Measurements from ENCODE around the gene OSBP2.
"Not testable (repeated sequence)": the region's sequence is repeated elsewhere in the genome, so short reads cannot be mapped to it uniquely, and the experiment has no call there.

OSBP2 gene

GRCh38 chr22:30676565-30676964, 18.1 kb upstream of the OSBP2 start:
- not testable (repeated sequence) for DNase-seq (ENCODE audit: low read depth)

DNA sequence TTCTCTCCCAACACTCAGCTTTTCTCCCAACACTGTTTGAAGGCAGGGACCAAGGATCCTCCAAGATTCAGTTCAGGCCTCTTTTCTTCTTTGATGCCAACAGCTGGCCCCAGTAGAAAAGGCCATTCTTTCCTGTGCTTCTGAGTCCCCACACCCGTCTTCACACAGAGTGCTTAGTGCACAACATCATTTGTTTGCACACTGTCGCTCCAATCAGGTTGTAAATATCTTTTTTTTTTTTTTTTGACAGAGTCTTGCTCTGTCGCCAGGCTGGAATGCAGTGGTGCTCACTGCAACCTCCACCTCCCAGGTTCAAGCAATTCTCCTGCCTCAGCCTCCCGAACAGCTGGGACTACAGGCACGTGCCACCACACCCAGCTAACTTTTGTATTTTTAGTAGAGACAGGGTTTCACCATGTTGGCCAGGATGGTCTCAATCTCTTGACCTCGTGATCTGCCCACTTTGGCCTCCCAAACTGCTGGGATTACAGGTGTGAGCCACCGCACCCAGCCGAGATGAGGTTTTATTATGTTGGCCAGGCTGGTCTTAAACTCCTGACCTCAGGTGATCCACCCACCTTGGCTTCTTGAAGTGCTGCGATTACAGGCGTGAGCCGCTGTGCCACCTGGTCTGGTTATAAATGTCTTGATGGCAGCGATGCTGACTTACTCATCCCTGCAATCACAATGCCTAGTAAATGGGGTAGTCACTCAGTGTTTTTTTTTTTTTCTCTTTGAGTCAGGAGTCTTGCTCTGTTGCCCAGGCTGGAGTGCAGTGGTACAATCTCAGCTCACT, 14.6 kb upstream of the OSBP2 start:
- DNase-seq (ENCODE audit: low read depth): not testable (repeated sequence)

DNA sequence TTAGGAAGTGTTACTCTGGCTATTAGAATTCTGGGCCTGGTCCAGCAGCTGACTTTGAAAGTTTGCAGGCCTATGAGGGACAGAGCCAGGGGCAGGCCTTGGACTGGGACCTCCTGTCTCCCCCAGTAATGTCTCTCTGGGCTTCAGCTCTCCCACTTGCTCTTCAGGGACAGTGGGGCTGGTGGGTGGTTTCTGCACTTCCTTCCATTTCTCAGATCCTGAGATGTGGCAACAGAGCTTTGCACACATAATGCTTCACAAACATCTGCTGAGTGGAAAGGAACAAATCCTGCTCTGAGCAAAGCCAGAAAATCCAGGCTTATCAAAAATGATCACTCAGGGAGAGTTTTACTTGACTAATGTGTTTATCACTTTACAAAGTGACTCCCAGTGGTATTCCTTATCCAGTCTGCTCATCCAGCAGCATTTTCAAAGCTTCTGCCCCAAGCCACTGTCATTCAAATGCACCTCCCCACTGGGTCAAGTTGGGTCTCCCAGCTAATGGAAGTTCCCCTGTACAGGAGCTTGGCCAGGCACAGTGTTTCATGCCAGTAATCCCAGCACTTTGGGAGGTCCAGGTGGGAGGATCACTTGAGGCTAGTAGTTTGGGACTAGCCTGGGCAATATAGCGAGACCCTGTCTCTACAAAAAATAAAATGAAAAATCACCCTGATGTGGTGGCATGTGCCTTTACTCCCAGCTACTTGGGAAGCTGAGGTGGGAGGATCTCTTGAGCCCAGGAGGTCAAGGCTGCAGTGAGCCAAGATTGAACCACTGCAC, 13.5 kb upstream of the OSBP2 start:
- DNase-seq (ENCODE audit: low read depth): no peak

DNA sequence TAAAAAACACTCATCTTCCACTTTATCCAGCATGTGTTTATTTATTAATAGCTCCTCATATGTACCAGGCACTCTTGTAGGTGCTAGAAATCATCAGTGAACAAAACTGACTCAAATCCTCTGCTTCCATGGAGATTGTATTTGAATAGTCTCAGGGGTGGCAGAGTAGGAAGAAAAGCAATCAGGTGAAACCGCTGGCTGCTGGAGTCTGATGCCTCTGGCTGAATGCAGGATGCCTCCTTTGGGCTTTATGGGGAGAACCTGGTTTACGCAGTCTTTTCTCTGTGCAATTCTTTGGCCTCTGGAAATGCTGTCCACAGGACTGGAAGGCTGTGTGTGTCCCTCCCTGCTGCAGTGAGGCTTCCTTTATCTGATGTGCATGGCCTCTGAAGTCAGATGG, 12.8 kb upstream of the OSBP2 start:
- no peak for DNase-seq (ENCODE audit: low read depth)

DNA sequence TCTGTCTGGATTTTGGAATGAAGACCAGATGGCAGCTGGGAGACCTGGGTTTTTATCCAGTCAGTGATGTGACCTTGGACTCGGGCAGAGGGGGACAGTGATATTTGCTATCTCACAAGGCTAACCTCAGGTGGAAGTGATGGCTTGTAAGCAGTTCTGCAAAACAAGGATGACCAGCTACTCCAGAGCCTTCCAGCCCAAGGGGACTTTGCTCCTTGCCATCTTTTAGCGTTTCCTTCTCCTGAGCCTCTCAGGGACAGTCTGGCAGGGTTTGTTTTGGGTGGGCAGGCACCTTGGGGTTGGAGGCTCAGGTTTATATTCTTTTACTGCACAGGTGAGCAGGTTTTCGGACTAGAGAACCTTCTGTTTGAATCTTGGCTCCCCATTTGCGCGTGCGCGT, 9.5 kb upstream of the OSBP2 start:
- DNase-seq (ENCODE audit: low read depth): no peak

DNA sequence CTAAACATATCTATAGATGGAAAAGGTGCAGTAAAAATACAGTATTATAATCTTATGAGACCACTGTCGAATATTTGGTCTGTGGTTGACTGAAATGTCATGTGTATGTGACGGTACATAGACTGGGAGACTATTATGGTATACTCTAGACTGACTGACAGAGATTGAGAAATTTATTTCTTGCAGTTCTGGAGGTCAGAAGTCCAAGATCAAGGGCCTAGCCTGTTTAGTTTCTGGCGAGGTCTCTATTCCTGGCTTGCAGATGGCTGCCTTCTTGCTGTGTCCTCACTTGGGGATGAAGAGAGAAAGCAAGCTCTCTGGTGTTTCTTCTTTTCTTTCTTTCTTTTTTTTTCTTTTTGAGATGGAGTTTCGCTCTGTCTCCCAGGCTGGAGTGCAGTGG, 7.3 kb upstream of the OSBP2 start:
- no peak for DNase-seq (ENCODE audit: low read depth)

DNA sequence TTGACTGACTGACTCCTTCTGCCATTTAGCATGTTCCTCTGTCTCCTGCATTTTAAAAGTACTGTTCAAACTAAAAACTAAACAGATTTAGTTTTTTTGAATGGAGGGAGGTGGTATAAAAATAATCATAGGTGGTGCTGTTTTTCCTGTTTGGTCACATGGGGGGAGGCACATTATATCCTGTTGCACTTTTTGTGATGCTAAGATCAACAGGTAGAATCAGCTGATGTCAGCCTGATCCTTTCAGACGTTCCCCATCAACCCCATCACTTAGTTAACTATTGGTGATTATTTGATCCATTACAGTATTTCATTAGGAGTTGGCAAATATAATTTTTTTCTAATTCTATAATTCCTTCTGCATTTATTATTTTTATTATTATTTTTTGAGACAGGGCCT, 5.1 kb upstream of the OSBP2 start:
- DNase-seq (ENCODE audit: low read depth): no peak

DNA sequence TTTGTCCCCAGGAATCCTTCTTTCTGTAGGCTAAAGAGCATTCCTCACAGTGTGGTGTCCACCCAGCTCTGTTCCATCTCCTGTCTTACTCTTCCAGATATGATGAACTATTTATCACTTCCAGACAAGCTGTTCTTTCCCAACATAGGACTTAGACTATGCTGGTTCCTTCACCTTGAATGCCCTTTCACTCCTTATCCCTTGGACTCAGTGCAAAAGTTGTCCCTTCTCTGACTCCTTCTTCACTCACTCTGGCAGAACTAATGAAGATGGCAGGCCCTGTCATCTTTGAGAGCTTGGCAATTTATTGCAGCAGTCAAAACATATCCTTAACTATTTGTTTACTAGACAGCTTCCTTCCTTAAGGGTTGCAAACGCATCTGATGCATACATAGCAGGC, 3.5 kb upstream of the OSBP2 start:
- no peak for DNase-seq (ENCODE audit: low read depth)

DNA sequence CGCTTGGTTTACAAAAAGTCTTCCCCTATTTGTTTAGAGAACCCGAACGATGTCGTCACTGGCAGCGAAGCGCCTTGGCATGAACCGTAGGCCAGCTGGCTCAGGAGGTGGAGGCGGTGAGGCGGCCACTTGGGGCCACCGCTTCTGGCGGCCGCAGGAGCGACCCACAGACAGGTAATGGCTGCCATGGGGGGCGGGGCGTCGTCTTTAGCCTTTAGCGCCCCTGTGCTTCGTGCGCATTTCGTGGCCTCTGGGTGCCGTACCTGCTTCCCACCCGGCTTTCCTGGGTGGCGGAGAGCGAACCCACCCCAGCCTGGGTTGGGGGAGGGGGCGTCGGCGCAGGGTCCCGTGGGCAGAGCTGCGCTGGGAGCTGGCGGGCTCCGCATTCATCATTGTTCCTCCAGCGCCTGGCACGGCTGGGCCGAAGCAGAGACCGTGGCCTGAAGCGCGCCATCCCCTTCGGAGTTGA, 469 bp upstream of the OSBP2 start:
- DNase-seq (ENCODE audit: low read depth): peak; percentile 31

- no peak for DNase-seq (ENCODE audit: low read depth)
These were observed 727 bp downstream of the OSBP2 start for GRCh38 chr22:30695351-30695851.

DNA sequence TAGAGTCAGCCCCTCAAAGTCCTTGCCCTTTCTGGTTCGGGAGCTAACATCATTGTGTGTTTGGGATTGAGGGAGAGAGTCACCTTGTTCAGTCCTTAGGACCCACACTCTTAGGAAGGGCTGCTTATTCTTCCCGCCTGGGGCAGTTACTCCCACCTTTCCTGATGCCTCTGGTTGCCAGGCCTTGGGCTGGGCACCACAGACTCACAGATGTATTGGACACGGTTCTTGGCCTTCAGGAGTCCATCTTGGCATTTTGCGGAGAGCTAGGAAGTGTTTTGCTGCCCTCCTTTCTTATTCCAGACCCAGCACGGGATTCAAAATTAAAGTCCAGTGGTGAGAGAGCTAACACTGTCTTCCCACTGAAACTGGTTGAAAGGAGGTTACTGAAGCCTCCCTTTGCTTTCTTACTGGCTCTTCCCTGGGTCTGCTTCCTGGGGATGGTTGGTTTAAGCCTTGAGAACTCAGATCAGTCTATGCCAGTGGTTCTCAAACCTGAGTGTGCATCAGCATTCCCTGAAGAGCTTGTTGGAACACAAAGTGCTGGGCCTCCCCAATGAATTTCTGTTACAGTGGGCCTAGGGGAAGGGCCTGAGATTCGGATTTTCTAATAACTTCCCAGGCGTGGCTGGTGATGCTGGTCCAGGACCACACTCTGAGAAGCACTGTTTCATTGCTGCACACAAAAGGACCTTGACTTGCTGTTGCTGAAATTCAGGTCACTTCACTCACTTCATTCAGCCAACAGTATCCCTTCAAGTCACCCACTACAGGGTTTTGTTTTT, 1.4 kb downstream of the OSBP2 start:
- no peak for DNase-seq (ENCODE audit: low read depth)

GRCh38 chr22:30697975-30698374, 3.3 kb downstream of the OSBP2 start:
- no peak for DNase-seq (ENCODE audit: low read depth)

DNA sequence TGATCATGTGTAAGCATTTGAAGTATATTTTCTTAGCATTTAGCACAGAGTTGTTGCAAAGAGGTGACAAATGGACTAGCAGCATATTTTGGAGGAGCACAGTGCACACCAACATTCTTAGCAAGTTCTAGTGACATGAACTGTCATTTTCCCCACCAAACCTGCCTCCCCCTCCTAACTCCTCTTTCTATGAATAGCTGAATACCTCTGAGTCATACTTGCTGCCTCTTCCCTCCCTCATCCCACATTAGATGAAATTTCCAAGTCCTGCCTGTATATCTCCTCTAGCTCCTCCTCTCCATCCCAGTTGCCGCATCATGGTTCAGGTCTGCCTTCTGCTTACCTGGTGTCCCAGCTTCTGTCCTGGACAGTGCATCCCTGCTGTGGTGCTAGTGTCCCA, 7.2 kb downstream of the OSBP2 start:
- DNase-seq (ENCODE audit: low read depth): no peak

GRCh38 chr22:30702856-30703255, 8.2 kb downstream of the OSBP2 start:
- no peak for DNase-seq (ENCODE audit: low read depth)

GRCh38 chr22:30704978-30705377, 10.3 kb downstream of the OSBP2 start:
- no peak for DNase-seq (ENCODE audit: low read depth)

DNA sequence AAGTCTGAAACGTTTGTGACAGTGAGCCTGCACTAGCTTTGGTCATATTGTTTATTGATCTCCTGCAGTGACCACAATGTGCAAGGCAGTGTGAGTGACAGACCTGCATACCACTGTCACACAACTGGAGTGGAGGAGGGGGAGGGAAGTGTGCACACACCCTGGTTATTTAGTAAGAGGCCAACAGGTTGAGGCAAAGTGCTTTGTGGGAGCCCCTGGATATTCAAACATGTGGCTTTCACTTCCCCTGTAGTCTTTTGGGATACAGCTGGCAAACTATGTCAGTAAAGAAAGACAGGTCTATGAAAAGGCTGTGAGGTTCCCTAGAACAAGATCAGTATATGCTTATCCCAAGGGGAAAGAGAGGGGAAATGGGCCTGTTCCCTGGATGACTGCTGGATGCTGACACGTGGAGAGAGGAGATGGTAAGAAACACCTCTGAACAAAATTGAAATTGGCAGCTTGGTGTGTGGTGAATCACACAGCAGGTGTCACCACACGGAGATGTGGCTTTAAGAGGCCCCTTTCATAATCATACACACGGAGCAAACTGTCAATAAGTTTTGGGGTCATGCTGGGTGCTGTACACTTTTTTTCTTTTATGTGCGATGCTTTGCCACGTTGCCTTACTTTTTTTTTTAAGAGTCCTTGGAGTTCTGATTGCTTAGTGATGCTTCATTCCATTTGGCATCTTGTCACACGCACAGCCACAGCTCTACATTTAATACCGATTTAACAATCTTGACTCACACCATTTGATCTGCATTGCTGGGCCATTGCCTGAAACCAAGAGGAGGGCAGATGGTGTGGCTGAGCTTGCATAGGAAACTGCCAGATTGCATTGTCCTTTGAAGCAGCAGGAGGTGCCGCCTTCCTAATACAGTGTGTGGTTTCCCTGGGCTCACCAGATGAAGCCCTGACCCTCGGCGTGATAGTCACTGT, 11.3 kb downstream of the OSBP2 start:
- no peak for DNase-seq (ENCODE audit: low read depth)

- DNase-seq (ENCODE audit: low read depth): not testable (repeated sequence)
These were observed 15.3 kb downstream of the OSBP2 start for GRCh38 chr22:30709980-30710379.

DNA sequence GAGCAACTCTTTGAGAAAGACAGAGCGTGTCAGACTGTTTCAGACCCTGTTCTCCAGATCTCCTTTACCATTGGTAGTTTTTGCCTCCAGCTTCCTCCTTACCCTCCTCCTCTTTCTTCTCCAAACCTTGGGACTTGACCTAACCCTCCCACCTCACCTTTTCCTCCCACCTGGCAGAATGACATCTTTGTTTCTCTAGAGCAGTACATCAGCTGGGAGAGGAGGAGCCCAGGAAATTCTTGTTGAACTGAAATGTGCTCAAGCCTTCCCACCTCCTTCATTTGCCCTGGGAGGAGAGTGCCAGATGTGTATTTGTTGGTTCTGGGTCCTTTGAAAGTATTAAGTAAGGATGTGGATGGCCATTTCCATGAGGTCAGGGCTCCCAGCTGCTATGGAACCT, 17.4 kb downstream of the OSBP2 start:
- DNase-seq (ENCODE audit: low read depth): no peak

- no peak for DNase-seq (ENCODE audit: low read depth)
These were observed 19.4 kb downstream of the OSBP2 start for GRCh38 chr22:30714062-30714461.

- no peak for DNase-seq (ENCODE audit: low read depth)
These were observed 22.8 kb downstream of the OSBP2 start for GRCh38 chr22:30717331-30717921.

DNA sequence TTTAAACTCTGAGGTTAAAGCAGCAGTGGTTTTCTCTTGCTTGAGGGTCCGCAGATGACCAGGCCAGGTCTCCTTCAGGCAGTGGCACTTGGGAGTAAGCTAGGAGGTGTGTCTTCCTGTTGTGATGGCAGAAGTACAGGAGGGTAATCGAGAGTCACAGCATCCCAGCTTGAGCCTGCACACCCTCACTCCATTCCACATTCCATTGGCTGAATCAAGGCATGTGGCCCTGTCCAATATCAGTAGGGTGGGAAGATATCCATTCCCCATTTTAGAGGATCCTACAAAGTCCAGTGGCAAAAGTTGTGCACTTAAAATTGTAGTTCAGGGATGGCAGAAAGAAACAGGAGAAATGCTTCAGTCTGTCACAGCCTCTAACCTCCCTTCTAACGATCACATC, 23.3 kb downstream of the OSBP2 start:
- no peak for DNase-seq (ENCODE audit: low read depth)
